ENCODE measurements around the gene MOB1A.
"Not testable (repeated sequence)": the region's sequence is repeated elsewhere in the genome, so short reads cannot be mapped to it uniquely, and the experiment has no call there.

Gene MOB1A

GRCh38 chr2:74198461-74199274 is 20.0 kb upstream of the MOB1A start, which contains the start of gene MTHFD2:
TSS of gene MTHFD2 (plus strand) at chr2:74198615. CDS start at chr2:74198642, 27 bp downstream.
- DNase-seq (ENCODE audit: low spot score): peak; percentile 92

DNA sequence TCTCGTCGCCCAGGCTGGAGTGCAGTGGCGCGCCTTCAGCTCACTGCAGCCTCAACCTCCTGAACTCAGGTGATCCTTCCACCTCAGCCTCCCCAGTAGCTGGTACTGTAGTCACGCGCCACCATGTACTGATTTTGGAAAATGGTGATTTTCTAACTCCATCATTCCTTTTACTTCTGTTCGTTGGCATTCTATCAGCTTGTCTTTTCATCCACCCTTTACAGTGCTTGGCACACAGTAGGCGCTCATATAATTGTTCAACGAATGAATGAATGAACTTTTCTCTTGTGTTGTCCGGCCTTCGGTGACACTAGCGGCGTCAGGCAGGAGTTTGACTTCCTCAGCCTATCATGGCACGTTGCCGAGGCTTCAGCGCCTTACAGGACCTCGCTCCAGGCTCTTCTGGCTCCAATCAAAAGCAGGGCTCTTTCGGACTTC is 19.4 kb upstream of the MOB1A start:
- no peak for DNase-seq (ENCODE audit: low spot score)

GRCh38 chr2:74197049-74197448 is 18.4 kb upstream of the MOB1A start:
- no peak for DNase-seq (ENCODE audit: low spot score)

GRCh38 chr2:74194799-74195198 is 16.1 kb upstream of the MOB1A start:
- DNase-seq (ENCODE audit: low spot score): no peak

DNA sequence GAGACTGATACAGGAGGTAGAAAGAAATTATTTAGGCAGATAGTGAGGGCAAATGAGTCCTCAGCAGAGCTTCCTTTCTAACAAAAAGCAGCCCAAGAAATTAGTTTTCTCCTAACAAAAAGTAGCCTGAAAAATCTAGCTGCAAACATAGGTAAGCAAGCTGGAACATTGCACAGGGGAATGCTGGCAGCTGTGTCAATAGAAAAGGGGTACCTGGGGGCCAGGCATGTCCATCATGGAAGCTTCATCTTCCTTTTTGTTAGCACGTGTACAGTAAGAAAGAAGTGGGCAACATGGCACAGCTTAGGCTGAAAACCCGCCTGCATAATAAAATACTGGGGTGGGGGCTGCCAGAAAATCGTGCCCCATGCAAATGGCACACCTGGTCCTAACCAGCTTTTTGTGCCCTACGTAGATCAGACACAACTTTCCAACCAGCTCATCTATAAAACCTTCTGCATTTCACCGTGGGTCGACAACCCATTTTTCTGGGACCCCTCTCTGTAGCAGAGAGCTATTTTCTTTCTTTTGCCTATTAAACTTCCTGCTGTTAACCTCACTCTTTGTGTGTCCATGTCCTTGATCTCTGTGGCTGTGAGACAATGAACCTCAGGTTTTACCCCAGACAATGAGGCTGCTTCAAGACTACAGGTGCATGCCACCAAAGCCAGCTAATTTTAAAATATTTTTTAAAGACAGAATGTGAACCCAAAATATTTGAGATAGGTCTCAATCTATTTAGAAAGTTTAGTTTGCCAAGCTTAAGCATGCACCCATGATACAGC is 13.1 kb upstream of the MOB1A start:
- DNase-seq (ENCODE audit: low spot score): no peak

DNA sequence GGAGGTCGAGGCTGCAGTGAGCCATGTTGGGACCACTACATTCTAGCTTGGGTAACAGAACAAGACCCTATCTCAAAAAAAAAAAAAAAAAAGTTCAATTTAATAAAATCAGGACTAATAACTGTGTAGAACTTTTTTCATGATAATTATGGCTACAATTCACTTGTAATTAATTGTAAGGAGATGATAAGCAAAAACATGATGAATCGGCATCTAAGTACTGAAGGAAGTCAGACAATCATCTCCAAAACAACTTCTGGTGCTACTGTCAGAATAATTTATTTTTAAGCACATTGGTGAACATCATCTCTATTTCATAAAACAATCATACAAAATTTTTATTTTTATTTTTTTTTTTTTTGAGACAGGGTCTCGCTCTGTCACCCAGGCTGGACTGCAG is 10.0 kb upstream of the MOB1A start:
- no peak for DNase-seq (ENCODE audit: low spot score)

- DNase-seq (ENCODE audit: low spot score): no peak
These were observed 9.4 kb upstream of the MOB1A start for GRCh38 chr2:74188018-74188601.

- not testable (repeated sequence) for DNase-seq (ENCODE audit: low spot score)
These were observed 8.0 kb upstream of the MOB1A start for GRCh38 chr2:74186706-74187105.

DNA sequence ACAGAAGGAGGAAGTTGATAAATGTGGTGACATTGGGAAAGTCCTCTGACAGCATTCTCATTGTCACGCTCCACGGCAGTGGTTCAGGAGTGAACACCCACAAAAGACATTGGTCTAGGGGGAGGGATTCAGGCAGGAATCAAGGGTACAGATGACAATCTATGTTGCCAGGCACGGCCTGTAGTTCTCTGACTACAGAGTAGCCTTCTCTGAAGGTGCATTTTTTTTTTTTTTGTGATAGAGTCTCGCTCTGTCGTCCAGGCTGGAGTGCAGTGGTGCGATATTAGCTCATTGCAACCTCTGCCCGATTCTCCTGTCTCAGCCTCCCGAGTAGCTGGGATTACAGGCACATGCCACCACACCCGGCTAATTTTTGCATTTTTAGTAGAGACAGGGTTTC is 7.4 kb upstream of the MOB1A start:
- peak; percentile 85 for DNase-seq (ENCODE audit: low spot score)

GRCh38 chr2:74183878-74184277 is 5.2 kb upstream of the MOB1A start:
- no peak for DNase-seq (ENCODE audit: low spot score)

GRCh38 chr2:74181739-74182138 is 3.1 kb upstream of the MOB1A start:
- DNase-seq (ENCODE audit: low spot score): peak; percentile 90

DNA sequence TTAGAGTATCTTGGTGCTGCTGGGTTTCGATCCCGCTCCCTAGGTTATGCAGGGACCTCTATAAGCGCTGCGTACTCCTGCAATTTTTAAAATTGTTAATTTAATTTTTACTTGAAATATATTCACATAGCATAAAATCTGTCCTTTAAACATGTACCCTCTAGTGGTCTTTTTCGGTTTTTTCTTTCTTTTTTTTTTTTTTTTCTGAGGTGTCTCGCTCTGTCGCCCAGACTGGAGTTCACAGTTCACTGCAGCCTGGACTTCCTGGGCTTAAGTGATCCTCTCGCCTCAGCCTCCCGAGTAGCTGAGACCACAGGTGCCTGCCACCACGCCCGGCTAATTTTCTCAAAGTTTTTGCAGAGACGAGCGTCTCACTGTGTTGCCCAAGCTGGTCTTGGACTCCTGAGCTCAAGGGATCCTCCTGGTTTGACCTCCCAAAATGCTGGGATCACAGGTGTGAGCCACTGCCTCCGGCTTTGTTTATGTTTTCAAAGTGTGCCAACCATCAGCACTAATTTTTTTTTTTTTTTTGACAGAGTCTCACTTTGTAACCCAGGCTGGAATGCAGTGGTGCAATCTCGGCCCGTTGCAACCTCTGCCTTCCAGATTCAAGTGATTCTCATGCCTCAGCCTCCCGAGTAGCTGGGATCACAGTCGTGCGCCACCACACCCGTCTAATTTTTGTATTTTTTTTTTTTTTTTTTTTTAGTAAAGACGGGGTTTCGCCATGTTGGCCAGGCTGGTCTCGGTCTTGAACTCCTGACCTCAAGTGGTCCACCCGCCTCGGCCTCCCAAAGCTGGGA is 585 bp upstream of the MOB1A start:
- no peak for DNase-seq (ENCODE audit: low spot score)

- no peak for DNase-seq (ENCODE audit: low spot score)
These were observed 983 bp downstream of the MOB1A start for GRCh38 chr2:74177696-74178095.

- no peak for DNase-seq (ENCODE audit: low spot score)
These were observed 3.8 kb downstream of the MOB1A start for GRCh38 chr2:74174909-74175308.

DNA sequence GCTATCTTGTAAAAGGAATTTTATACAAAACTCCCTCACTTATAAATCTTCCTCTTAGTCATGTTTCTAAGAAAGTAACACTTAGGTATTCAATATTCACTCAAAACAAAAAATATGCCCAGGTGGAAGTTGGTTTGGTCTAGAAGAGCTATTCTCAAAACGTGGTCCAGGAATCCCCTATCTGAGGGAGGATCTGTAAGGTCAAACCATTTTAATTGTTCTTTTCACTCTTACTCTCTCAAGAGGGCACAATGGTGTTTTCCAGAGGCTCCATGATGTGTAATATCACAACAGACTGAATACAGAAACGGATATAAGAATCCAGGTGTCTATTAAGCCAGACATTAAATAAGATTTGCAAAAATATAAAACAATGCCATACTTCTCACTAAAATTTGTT is 9.9 kb downstream of the MOB1A start:
- no peak for DNase-seq (ENCODE audit: low spot score)

DNA sequence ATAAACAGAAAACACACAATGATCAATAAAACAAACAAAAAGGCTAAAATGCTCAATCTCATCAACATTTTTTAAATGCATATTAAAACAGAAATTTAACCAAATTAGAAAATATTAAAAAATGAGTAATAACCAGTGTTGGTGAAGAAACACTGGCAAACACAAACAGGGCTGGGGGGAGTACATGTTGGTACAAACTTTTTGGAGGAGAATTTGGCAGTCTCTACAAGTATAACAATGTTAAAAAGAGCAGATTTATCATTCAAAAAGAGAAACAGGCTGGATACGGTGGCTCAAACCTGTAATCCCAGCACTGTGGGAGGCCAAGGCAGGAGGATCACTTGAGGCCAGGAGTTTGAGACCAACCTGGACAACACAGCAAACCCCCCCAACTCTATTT is 13.9 kb downstream of the MOB1A start:
- no peak for DNase-seq (ENCODE audit: low spot score)

- DNase-seq (ENCODE audit: low spot score): no peak
These were observed 15.7 kb downstream of the MOB1A start for GRCh38 chr2:74162951-74163350.

GRCh38 chr2:74155830-74156229 is 22.8 kb downstream of the MOB1A start:
- no peak for DNase-seq (ENCODE audit: low spot score)

- no peak for DNase-seq (ENCODE audit: low spot score)
These were observed 25.7 kb downstream of the MOB1A start for GRCh38 chr2:74152954-74153353.

DNA sequence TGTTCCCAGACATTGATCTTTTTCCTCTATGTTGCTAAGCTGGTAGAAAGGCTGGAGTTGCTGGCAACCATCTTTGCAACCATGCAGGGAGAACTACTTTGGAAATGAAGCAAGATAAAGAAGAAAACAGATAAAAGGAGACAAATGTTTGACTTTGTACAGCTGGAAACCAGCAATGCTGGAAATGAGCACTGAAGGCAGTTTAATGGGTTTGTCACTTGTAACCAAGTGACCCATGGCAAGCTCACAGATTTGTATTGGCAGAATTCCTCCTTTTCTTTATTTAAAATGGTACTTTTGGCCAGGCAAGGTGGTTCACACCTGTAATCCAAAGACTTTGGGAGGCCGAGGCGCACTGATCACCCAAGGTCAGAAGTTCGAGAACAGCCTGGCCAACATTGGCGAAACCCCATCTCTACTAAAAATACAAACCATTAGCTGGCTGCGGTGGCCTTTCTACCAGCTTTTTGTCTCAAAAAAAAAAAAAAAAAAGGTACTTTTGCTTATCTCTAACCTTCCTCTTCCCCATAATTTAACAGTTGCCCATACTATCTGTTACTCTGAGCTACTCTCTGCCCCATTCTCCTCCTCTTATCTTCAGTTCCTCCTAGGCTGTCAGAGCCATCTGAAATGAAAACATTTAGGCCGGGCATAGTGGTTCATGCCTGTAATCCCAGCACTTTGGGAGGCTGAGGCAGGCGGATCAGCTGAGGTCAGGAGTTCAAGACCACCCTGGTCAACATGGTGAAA is 28.9 kb downstream of the MOB1A start:
- no peak for DNase-seq (ENCODE audit: low spot score)

GRCh38 chr2:74149247-74149525 is 29.5 kb downstream of the MOB1A start:
- no peak for DNase-seq (ENCODE audit: low spot score)

Data from pons (tissue), 1 donor.